Pancreas (tissue), 10 donors: ENCODE measurements around the gene TOX4. TPM values are rescaled to one million over a fixed set of nuclear protein-coding genes. Genes with fewer than 3 reads are reported as not detected.
"Not testable (repeated sequence)": the region's sequence is repeated elsewhere in the genome, so short reads cannot be mapped to it uniquely, and the experiment has no call there.

Experiments
- ATAC-seq, 4 donors: fragments of 200-7000 bp; cut with Tn5 transposase; one replicate each; pipeline versions ENCODE4 v1.8.0 to v1.9.1; 2020; ENCODE audit warnings: mild to moderate bottlenecking in 4 of 4, moderate library complexity in 4 of 4
- DNase-seq, 6 donors: peaks; one replicate each; pipeline ENCODE4 v3.0.0-alpha.2; 2020
- FAIRE-seq: peaks from 2 replicates; lab custom pipeline; 2012; peaks lifted over from hg19 to GRCh38; lab: Jason Lieb, UNC
- H3K27ac ChIP-seq, 4 donors: fragments of 200-600 bp; sonication (generic); 1 replicate in 3 of 4; 2 replicates in 1 of 4; pipeline versions ENCODE4 v1.5.0 to v1.8.0; 2020
- H3K27me3 ChIP-seq, 4 donors: fragments of 200-600 bp; one replicate each; pipeline ENCODE4 v1.8.0; 2021
- H3K36me3 ChIP-seq, 3 donors: fragments of 200-600 bp; sonication (generic) in 1 of 3; one replicate each; pipeline versions ENCODE4 v1.5.0 to v1.8.0; 2020 to 2021
- H3K4me1 ChIP-seq, 3 donors: fragments of 200-600 bp; one replicate each; pipeline ENCODE4 v1.8.0; 2021
- H3K4me3 ChIP-seq, 4 donors: fragments of 200-600 bp; sonication (generic) in 2 of 4; one replicate each; pipeline versions ENCODE4 v1.5.0 to v1.8.0; 2020 to 2021
- H3K9me3 ChIP-seq, 4 donors: fragments of 200-600 bp; one replicate each; pipeline ENCODE4 v1.8.0; 2021
- WGBS, 2 donors: extraction: QIAGEN DNeasy Blood & Tissue Kit; methylation state at CpG; one replicate each; pipeline ENCODE4 v1.1.7; 2013; 5-methylcytosine and 5-hydroxymethylcytosine counted together
- intact Hi-C, 3 donors: fragments of 100-400 bp; cut with DNase I; formaldehyde crosslinking; loops; one replicate each; pipeline versions ENCODE4 v1.11.1 to v1.14.2; 2022
- polyA plus RNA-seq, 2 donors: library from polyadenylated mRNA; stranded (reverse); fragments of 200-250 nt; gene quantifications; one replicate each; pipeline ENCODE4 v1.2.3, GENCODE V29; 2013
- total RNA-seq, 6 donors: library from RNA; stranded (reverse); fragmentation: NEBNext Ultra II Directional in 4 of 6; extraction: Animal tissue kit (Norgen Biotek cat#: 25700) in 4 of 6; gene quantifications; one replicate each; pipeline versions ENCODE4 v1.2.1 to v1.2.4, GENCODE V29; 2021 to 2023
- TF ChIP-seq, protein P1 (sequence below), 4 donors: fragments of 200-600 bp; sonication (generic) in 3 of 4; IDR thresholded peaks; one replicate each; pipeline versions ENCODE4 v1.5.0 to v1.8.0; 2021; ENCODE audit warnings: antibody characterized with exemption in 4 of 4
- donor health status: healthy with polysubstance abuse.
- donor health status: DM: no; HTN: no; CAD: no; lungs with moderate emphysema.
- donor health status: DM: no; HTN: no; CAD: no.
- donor health status: control.
- donor health status: control.
- donor health status: Bipolar disorder and iron deficiency.
- donor health status: DM: yes; HTN: yes; CAD: no.
- donor health status: DM: no; HTN: no; CAD: no.
- donor health status: DM: no; HTN: no; CAD: no.
- donor health status: DM: yes; HTN: yes; CAD: no.

TOX4 gene
- total and polyA plus RNA-seq, 8 donors, result 13.2 to 39.7 (median 36.8) TPM

DNA sequence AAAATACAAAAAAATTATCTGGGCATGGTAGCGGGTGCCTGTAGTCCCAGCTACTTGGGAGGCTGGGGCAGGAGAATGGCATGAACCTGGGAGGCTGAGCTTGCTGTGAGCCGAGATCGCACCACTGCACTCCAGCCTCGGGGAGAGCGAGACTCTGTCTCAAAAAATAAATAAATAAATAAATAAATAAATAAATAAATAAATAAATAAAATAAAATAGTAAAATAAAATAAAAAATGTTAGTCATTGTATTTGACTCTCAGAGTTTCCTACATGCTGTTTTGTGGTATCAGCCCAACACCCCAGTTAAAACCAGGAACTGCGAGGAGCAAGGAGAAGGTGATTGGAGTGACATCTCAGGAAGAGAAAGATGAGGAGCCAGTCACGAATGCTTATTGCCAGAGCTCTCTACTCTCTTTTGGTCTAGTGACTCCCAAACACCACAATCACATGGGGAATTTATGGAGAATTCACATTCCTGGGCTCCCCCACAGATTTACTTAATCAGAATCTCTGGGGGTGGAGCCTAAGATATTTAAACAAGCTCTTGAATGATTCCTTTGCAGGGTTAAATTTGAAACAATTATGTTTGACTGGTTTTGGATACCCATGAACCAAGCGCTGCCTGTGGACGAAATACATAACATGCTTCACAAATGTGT lies 64.5 kb downstream of the TOX4 start:
- WGBS, 2 donors, result 83 to 93% methylated on average over 9 of the region's 9 CpGs
- ATAC-seq, result no peak
- H3K4me1 ChIP-seq, result no peaks in the 10 kb centered on the region
- H3K27ac ChIP-seq, result no peak overlapping the region
- H3K4me3 ChIP-seq, result no peak overlapping the region
- no peak for FAIRE-seq
- no peaks in the 10 kb centered on the region for H3K9me3 ChIP-seq
- intact Hi-C loops, result no loop called here
- DNase-seq, result no peak
- TF ChIP-seq, protein P1, sequence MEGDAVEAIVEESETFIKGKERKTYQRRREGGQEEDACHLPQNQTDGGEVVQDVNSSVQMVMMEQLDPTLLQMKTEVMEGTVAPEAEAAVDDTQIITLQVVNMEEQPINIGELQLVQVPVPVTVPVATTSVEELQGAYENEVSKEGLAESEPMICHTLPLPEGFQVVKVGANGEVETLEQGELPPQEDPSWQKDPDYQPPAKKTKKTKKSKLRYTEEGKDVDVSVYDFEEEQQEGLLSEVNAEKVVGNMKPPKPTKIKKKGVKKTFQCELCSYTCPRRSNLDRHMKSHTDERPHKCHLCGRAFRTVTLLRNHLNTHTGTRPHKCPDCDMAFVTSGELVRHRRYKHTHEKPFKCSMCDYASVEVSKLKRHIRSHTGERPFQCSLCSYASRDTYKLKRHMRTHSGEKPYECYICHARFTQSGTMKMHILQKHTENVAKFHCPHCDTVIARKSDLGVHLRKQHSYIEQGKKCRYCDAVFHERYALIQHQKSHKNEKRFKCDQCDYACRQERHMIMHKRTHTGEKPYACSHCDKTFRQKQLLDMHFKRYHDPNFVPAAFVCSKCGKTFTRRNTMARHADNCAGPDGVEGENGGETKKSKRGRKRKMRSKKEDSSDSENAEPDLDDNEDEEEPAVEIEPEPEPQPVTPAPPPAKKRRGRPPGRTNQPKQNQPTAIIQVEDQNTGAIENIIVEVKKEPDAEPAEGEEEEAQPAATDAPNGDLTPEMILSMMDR (IDR thresholded peaks at IDR 0.05), result no peak
- H3K27me3 ChIP-seq, result peaks cover 0 to 3% (median 0%) of the 10 kb centered on the region in 4 donors
- no peaks in the 10 kb centered on the region for H3K36me3 ChIP-seq

DNA sequence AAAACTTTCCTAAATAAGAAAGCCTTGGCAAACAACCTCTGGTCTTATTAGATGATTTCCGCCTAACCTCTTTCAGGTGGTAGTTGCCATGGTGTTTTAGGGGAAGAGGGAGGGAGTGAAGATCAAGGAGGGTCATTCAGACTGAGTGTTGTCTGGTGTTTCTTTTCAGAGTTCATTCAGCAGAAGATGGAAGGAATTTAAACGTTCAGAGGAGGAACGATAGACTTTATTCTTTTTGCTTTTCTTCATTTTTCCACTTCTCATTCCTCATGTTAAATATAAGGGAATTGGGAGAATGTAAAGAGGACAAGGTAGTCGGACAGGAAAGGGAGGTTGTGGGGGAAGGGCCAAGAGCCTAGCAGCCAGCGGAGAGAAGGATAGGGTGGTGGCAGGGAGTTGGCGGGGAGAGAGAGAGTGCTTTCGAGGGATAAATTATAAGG lies 66.5 kb downstream of the TOX4 start:
- no peaks in the 10 kb centered on the region for H3K36me3 ChIP-seq
- ATAC-seq (no peak), FAIRE-seq (no peak), DNase-seq (no peak)
- H3K9me3 ChIP-seq, result no peaks in the 10 kb centered on the region
- H3K27ac ChIP-seq, result no peak overlapping the region
- H3K4me3 ChIP-seq, result no peak overlapping the region
- WGBS, 2 donors, result 43 to 55% methylated on average over 7 of the region's 7 CpGs
- H3K27me3 ChIP-seq, result peaks cover 0 to 3% (median 0%) of the 10 kb centered on the region in 4 donors
- TF ChIP-seq, protein P1 (IDR thresholded peaks at IDR 0.05), result no peak
- intact Hi-C loops, result no loop called here
- H3K4me1 ChIP-seq, result no peaks in the 10 kb centered on the region

DNA sequence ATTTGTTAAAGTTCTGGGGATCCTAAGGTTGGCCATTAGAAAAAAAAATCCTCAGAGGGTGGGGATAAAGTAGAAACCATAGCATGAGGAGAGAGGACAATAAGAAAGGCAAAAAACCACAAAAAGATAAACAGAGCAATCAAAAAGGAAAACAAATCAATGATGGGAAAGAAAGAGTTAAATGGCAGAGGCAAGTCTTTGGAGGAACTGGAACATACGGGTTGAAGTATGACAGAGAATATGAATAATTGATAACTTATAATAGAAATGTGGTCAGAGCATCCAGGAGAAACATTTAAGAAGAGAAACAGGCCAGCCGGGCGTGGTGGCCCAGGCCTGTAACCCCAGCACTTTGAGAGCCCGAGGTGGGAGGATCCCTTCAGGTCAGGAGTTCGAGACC lies 67.0 kb downstream of the TOX4 start:
- ATAC-seq (no peak), FAIRE-seq (no peak), DNase-seq (no peak)
- Histone ChIP-seq H3K36me3 (no peaks in the 10 kb centered on the region), H3K27me3 (peaks cover 0 to 3% (median 0%) of the 10 kb centered on the region in 4 donors), H3K9me3 (no peaks in the 10 kb centered on the region), H3K4me3 (no peak overlapping the region), H3K4me1 (no peaks in the 10 kb centered on the region), H3K27ac (no peak overlapping the region)
- intact Hi-C loops, result no loop called here
- WGBS, 2 donors, result 51 to 54% methylated on average over 5 of the region's 5 CpGs
- TF ChIP-seq, protein P1 (IDR thresholded peaks at IDR 0.05), result no peak

DNA sequence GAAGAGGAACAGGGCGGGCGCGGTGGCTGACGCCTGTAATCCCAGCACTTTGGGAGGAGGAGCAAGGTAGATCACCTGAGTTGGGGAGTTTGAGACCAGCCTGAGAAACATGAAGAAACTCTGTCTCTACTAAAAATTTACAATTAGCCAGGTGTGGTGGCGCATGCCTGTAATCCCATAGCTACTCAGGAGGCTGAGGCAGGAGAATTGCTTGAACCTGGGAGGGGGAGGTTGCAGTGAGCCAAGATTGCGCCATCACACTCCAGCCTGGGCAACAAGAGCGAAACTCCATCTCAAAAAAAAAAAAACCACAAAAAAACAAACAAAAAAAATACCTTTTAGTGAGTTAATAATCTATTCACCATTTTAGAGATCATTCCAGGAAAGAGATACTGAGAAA lies 67.6 kb downstream of the TOX4 start:
- H3K36me3 ChIP-seq, H3K4me1 ChIP-seq, ATAC-seq, H3K27me3 ChIP-seq, H3K4me3 ChIP-seq, intact Hi-C loops, H3K9me3 ChIP-seq, DNase-seq, H3K27ac ChIP-seq, FAIRE-seq: not testable (repeated sequence)
- WGBS, 2 donors, result 86 to 91% methylated on average over 7 of the region's 7 CpGs

Other genes starting within 250 kb of the TOX4 start
- gene HNRNPC, start 207.8 kb upstream of the TOX4 start, total RNA-seq, result 100 to 1,000 TPM; 118 to 257 (median 175) TPM
- 100 to 1,000 TPM; 259 to 269 TPM for gene HNRNPC, start 207.8 kb upstream of the TOX4 start, polyA plus RNA-seq
- under 1 TPM in 3 of 6 donors, not detected in 3; 0.16 to 0.23 (median 0.21) TPM for gene RPGRIP1, start 197.1 kb upstream of the TOX4 start, total RNA-seq
- under 1 TPM; 0.08 to 0.31 TPM for gene RPGRIP1, start 197.1 kb upstream of the TOX4 start, polyA plus RNA-seq
- gene SUPT16H, start 93.2 kb upstream of the TOX4 start, total RNA-seq, result 10 to 100 TPM; 14.8 to 29.4 (median 19.9) TPM
- gene SUPT16H, start 93.2 kb upstream of the TOX4 start, polyA plus RNA-seq, result 10 to 100 TPM; 19.5 to 31.6 TPM
- gene CHD8, start 21.1 kb upstream of the TOX4 start, total RNA-seq, result 10 to 100 TPM; 21.7 to 42.4 (median 25.6) TPM
- gene CHD8, start 21.1 kb upstream of the TOX4 start, polyA plus RNA-seq, result 10 to 100 TPM; 20.5 to 32.1 TPM
- 10 to 100 TPM in 2 of 6 donors, 1 to 10 TPM in 4; 5.7 to 14.3 (median 8.8) TPM for gene RAB2B, start 236 bp upstream of the TOX4 start, total RNA-seq
- gene RAB2B, start 236 bp upstream of the TOX4 start, polyA plus RNA-seq, result 10 to 100 TPM; 13.8 to 18.6 TPM
- 10 to 100 TPM; 14.2 to 27.6 (median 18.6) TPM for gene METTL3, start 34.1 kb downstream of the TOX4 start, total RNA-seq
- 10 to 100 TPM; 34.2 to 45.8 TPM for gene METTL3, start 34.1 kb downstream of the TOX4 start, polyA plus RNA-seq
- gene SALL2, start 49.2 kb downstream of the TOX4 start, total RNA-seq, result 1 to 10 TPM; 1.8 to 6.0 (median 3.6) TPM
- 10 to 100 TPM in 1 of 2 donors, 1 to 10 TPM in 1; 2.3 to 11.9 TPM for gene SALL2, start 49.2 kb downstream of the TOX4 start, polyA plus RNA-seq
- not detected for gene OR10G3, start 102.9 kb downstream of the TOX4 start, total RNA-seq
- gene OR10G3, start 102.9 kb downstream of the TOX4 start, polyA plus RNA-seq, result not detected
- not detected for gene OR10G2, start 157.7 kb downstream of the TOX4 start, total RNA-seq
- gene OR10G2, start 157.7 kb downstream of the TOX4 start, polyA plus RNA-seq, result not detected
- not detected for gene OR4E2, start 176.6 kb downstream of the TOX4 start, total RNA-seq
- gene OR4E2, start 176.6 kb downstream of the TOX4 start, polyA plus RNA-seq, result not detected
- not detected for gene OR4E1, start 196.6 kb downstream of the TOX4 start, total RNA-seq
- gene OR4E1, start 196.6 kb downstream of the TOX4 start, polyA plus RNA-seq, result not detected